ENCODE results near the gene CAMTA1. TPM values are rescaled to one million over a fixed set of nuclear protein-coding genes. Genes with fewer than 3 reads are reported as not detected.

Gene CAMTA1
- total RNA-seq, 1 experiment from 2014 or later = 69.5 TPM

- H3K4me3 ChIP-seq (replicated peaks in 1 of 2; ENCODE audit: low read depth in 1 of 2, low read length in 2 of 2) = no peak overlapping the region
- no peak for DNase-seq (ENCODE audit: low read depth, low spot score)
- peaks cover 0 to under 1% of the 10 kb centered on the region in 2 experiments; a peak in 1 of 4 replicates for H3K9me3 ChIP-seq (ENCODE audit: control insufficient read depth in 1 of 2, insufficient read depth in 1 of 2, low read depth in 1 of 2, low read length in 2 of 2)
- RAD21 ChIA-PET (ENCODE audit: low non-redundant PET in 1 of 2, low total read pairs in 2 of 2, uncharacterized antibody in 2 of 2, unreplicated experiment in 2 of 2) = no interaction called here
- H3K36me3 ChIP-seq (ENCODE audit: control insufficient read depth in 1 of 2, insufficient read depth in 2 of 2, low read length in 2 of 2) = no peaks in the 10 kb centered on the region
- H2AFZ ChIP-seq (ENCODE audit: low read depth, low read length, poor library complexity, severe bottlenecking) = no peak overlapping the region
- H3K27ac ChIP-seq (ENCODE audit: low read depth, low read length) = no peak overlapping the region
- no peaks in the 10 kb centered on the region; a peak in 1 of 4 replicates for H3K4me1 ChIP-seq (ENCODE audit: control insufficient read depth in 1 of 2, insufficient read depth in 2 of 2, low read length in 2 of 2)
- no peaks in the 10 kb centered on the region for H4K20me1 ChIP-seq (ENCODE audit: insufficient read depth)
- POLR2A ChIA-PET = no interaction called here
- CTCF ChIA-PET = no interaction called here
- H3K27me3 ChIP-seq (ENCODE audit: insufficient read depth, low read length) = no peaks in the 10 kb centered on the region
- TF ChIP-seq SIN3A (IDR thresholded peaks at IDR 0.05; ENCODE audit: low read depth) (no peak), ELF1 (IDR thresholded peaks at IDR 0.05; ENCODE audit: borderline replicate concordance, low read depth) (no peak), ZFX (IDR thresholded peaks at IDR 0.05) (no peak), POLR2AphosphoS5 (IDR thresholded peaks at IDR 0.05; ENCODE audit: low read depth, low read length) (no peak), TCF7L2 (IDR thresholded peaks at IDR 0.05; ENCODE audit: borderline replicate concordance, extremely low read depth, insufficient read depth, insufficient read length) (no peak), ATF3 (IDR thresholded peaks at IDR 0.05) (no peak), YY1 (IDR thresholded peaks at IDR 0.05; ENCODE audit: extremely low read depth, insufficient replicate concordance, low read depth, low read length) (no peak), CBX3 (IDR thresholded peaks at IDR 0.05; ENCODE audit: low read depth) (no peak), FOSL1 (IDR thresholded peaks at IDR 0.05; ENCODE audit: low read depth) (no peak), JUND (IDR thresholded peaks at IDR 0.05) (no peak), MAX (IDR thresholded peaks at IDR 0.05) (no peak), REST (IDR thresholded peaks at IDR 0.05; ENCODE audit: low read depth) (no peak), CEBPB (IDR thresholded peaks at IDR 0.05; ENCODE audit: low read depth) (no peak)
- no peak for ATAC-seq
- intact Hi-C loops (cut with micrococcal nuclease) = no loop called here
- BruUV-seq (replicated peaks) = no TSS peak
- no peaks in the 10 kb centered on the region for H3K9me2 ChIP-seq (ENCODE audit: insufficient read depth)
- H3K9ac ChIP-seq (ENCODE audit: low read length) = no peak overlapping the region
- no peak overlapping the region for H3K4me2 ChIP-seq (ENCODE audit: low read length)
- H3K79me2 ChIP-seq (ENCODE audit: insufficient read depth, low read length) = no peaks in the 10 kb centered on the region
These were observed 547.8 kb downstream of the CAMTA1 start for GRCh38 chr1:7333094-7333493.

Measured in HCT116 (cell line).